IMR-90 (cell line): Measurements from ENCODE around the gene TCF12. TPM values are rescaled to one million over a fixed set of nuclear protein-coding genes. Genes with fewer than 3 reads are reported as not detected.

ENCODE experiments used
- ATAC-seq: fragments of 200-7000 bp; cut with Tn5 transposase; 2 replicates; pipeline ENCODE4 v1.9.1; 2020; ENCODE audit warnings: low read depth, mild to moderate bottlenecking, moderate library complexity
- BruUV-seq: library from RNA; stranded (reverse); fragments of 400-500 nt; replicated peaks from 2 replicates; lab custom pipeline; 2021; lab: Mats Ljungman, UMichigan
- CTCF ChIA-PET: fragments of 300-600 bp; formaldehyde crosslinking; extraction: SDS; loops from one replicate; lab custom pipeline; 2021; ENCODE audit warnings: antibody characterized with exemption; lab: Yijun Ruan, JAX
- POLR2A ChIA-PET: fragments of 300-600 bp; sonication (Branson Sonifier 250); formaldehyde crosslinking; loops from one replicate; lab custom pipeline; 2022; ENCODE audit warnings: antibody characterized with exemption; ENCODE audit not compliant: unreplicated experiment; lab: Charles Lee
- DNase-seq: peaks from one replicate; pipeline ENCODE4 v3.0.0; 2013
- H2AFZ ChIP-seq: replicated peaks from 2 replicates; pipeline ENCODE3; 2013; ENCODE audit warnings: low read length, mild to moderate bottlenecking; ENCODE audit not compliant: poor library complexity
- H2AK5ac ChIP-seq: 2 replicates; pipeline ENCODE4 v1.6.1; 2013; ENCODE audit warnings: low read depth, low read length, inconsistent platforms
- H2AK9ac ChIP-seq: replicated peaks from 2 replicates; pipeline ENCODE3; 2013; ENCODE audit warnings: mild to moderate bottlenecking, low read depth, low read length, moderate library complexity; ENCODE audit not compliant: poor library complexity
- H2BK120ac ChIP-seq: 2 replicates; pipeline ENCODE4 v1.6.1; 2013; ENCODE audit warnings: low read depth, low read length, inconsistent platforms
- H2BK15ac ChIP-seq: 3 replicates; pipeline ENCODE4 v1.6.1; 2013; ENCODE audit warnings: low read depth, low read length, inconsistent platforms
- H2BK20ac ChIP-seq: 2 replicates; pipeline ENCODE4 v1.6.1; 2013; ENCODE audit warnings: low read depth, mild to moderate bottlenecking, inconsistent platforms, low read length, moderate library complexity
- H2BK5ac ChIP-seq: 2 replicates; pipeline ENCODE4 v1.6.1; 2013; ENCODE audit warnings: mild to moderate bottlenecking, low read depth, low read length, inconsistent platforms; ENCODE audit not compliant: poor library complexity, severe bottlenecking
- H3K14ac ChIP-seq: replicated peaks from 2 replicates; pipeline ENCODE4 v1.6.1; 2013; ENCODE audit warnings: low read depth, low read length, inconsistent platforms
- H3K18ac ChIP-seq: 2 replicates; pipeline ENCODE4 v1.6.1; 2013; ENCODE audit warnings: low read depth, low read length, control low read depth
- H3K23ac ChIP-seq: 2 replicates; pipeline ENCODE4 v1.6.1; 2013; ENCODE audit warnings: low read depth, low read length, inconsistent platforms
- H3K27ac ChIP-seq: 2 replicates; pipeline ENCODE4 v1.5.1; 2013; ENCODE audit warnings: mild to moderate bottlenecking, control low read depth, low read length; ENCODE audit not compliant: insufficient read depth
- H3K27me3 ChIP-seq: 2 replicates; pipeline ENCODE4 v1.6.1; 2013; ENCODE audit warnings: low read length; ENCODE audit not compliant: control insufficient read depth, insufficient read depth
- H3K36me3 ChIP-seq: 2 replicates; pipeline ENCODE4 v1.6.1; 2013; ENCODE audit warnings: low read length, mixed read lengths; ENCODE audit not compliant: control insufficient read depth, insufficient read depth
- H3K4ac ChIP-seq: 2 replicates; pipeline ENCODE4 v1.6.1; 2013; ENCODE audit warnings: low read depth, low read length, inconsistent platforms
- H3K4me1 ChIP-seq: 2 replicates; pipeline ENCODE4 v1.6.1; 2013; ENCODE audit warnings: low read length, mixed read lengths; ENCODE audit not compliant: control insufficient read depth, insufficient read depth
- H3K4me2 ChIP-seq: 2 replicates; pipeline ENCODE4 v1.6.1; 2013; ENCODE audit warnings: low read depth, mild to moderate bottlenecking, control low read depth, low read length, moderate library complexity
- H3K4me3 ChIP-seq: 2 replicates; pipeline ENCODE4 v1.5.1; 2013; ENCODE audit warnings: low read depth, mild to moderate bottlenecking, control low read depth, low read length, moderate library complexity; ENCODE audit not compliant: insufficient read depth
- H3K56ac ChIP-seq: 2 replicates; pipeline ENCODE4 v1.6.1; 2013; ENCODE audit warnings: low read length, inconsistent platforms; ENCODE audit not compliant: insufficient read depth; ENCODE audit errors: extremely low read depth
- H3K79me1 ChIP-seq, 2 experiments: 2 replicates each; pipeline ENCODE4 v1.6.1; 2013; ENCODE audit warnings: low read length in 2 of 2, inconsistent platforms in 1 of 2, low read depth in 1 of 2
- H3K9ac ChIP-seq: 2 replicates; pipeline ENCODE4 v1.6.1; 2013; ENCODE audit warnings: low read depth, low read length, control low read depth
- H3K9me1 ChIP-seq: 2 replicates; pipeline ENCODE4 v1.6.1; 2013; ENCODE audit warnings: low read length, inconsistent platforms; ENCODE audit not compliant: insufficient read depth
- H3K9me3 ChIP-seq: 2 replicates; pipeline ENCODE4 v1.6.1; 2013; ENCODE audit warnings: low read length; ENCODE audit not compliant: control insufficient read depth, insufficient read depth
- H4K20me1 ChIP-seq: 2 replicates; pipeline ENCODE4 v1.6.1; 2013; ENCODE audit warnings: low read length, inconsistent platforms; ENCODE audit not compliant: insufficient read depth
- H4K5ac ChIP-seq: 2 replicates; pipeline ENCODE4 v1.6.1; 2013; ENCODE audit warnings: mild to moderate bottlenecking, low read depth, low read length, control low read depth
- H4K8ac ChIP-seq, 2 experiments: 2 replicates each; pipeline ENCODE4 v1.6.1; 2013; ENCODE audit warnings: low read depth in 2 of 2, low read length in 2 of 2, control low read depth in 1 of 2, inconsistent platforms in 1 of 2
- H4K91ac ChIP-seq: 2 replicates; pipeline ENCODE4 v1.6.1; 2013; ENCODE audit warnings: low read depth, low read length, inconsistent platforms; ENCODE audit not compliant: insufficient read depth
- CHD1 ChIP-seq: IDR thresholded peaks from 2 replicates; pipeline ENCODE4 v1.6.1; 2012; ENCODE audit warnings: low read depth, low read length, improper control_type of control experiment
- RAD21 ChIP-seq: IDR thresholded peaks from 2 replicates; pipeline ENCODE4 v1.6.1; 2012; ENCODE audit warnings: low read length, improper control_type of control experiment
- SMC3 ChIP-seq: fragments of 150-350 bp; IDR thresholded peaks from 2 replicates; pipeline ENCODE4 v1.6.1; 2016; ENCODE audit warnings: low read depth, mild to moderate bottlenecking, antibody characterized with exemption, low read length, moderate library complexity
- WGBS, 2 experiments: methylation state at CpG; one replicate each; pipeline versions ENCODE4 v1.1.5 to v1.1.7; 2013; ENCODE audit warnings: missing lambda C conversion rate in 2 of 2; ENCODE audit not compliant: insufficient read length in 1 of 2; ENCODE audit errors: extremely low coverage in 2 of 2; 5-methylcytosine and 5-hydroxymethylcytosine counted together
- dilution Hi-C: fragments of 300-500 bp; cut with HindIII; formaldehyde crosslinking; loops from one replicate; pipeline ENCODE4 v1.14.3; 2018; ENCODE audit warnings: low sequenced_read_pairs; ENCODE audit not compliant: unreplicated experiment
- in situ Hi-C: fragments of 300-500 bp; cut with MboI; formaldehyde crosslinking; loops from 3 replicates; pipeline ENCODE4 v1.14.3; 2019; ENCODE audit warnings: low sequenced_read_pairs, inconsistent platforms, mixed read lengths
- intact Hi-C: fragments of 100-400 bp; cut with micrococcal nuclease; formaldehyde crosslinking; loops from 2 replicates; pipeline ENCODE4 v1.10.0; 2022
- polyA plus RNA-seq, 3 experiments: library from polyadenylated mRNA; depleted of rRNA; stranded (reverse); fragments of >200 nt; gene quantifications; 2 replicates each; pipeline ENCODE4 v1.2.3, GENCODE V29; 2012; ENCODE audit warnings: low replicate concordance in 1 of 3
- total RNA-seq: library from RNA; depleted of rRNA; stranded (reverse); fragments of >200 nt; gene quantifications from 2 replicates; pipeline ENCODE4 v1.2.3, GENCODE V29; 2012
- TF ChIP-seq, protein P1 (sequence below): conservative IDR thresholded peaks from 2 replicates; pipeline ENCODE4 v1.5.1; 2012; ENCODE audit warnings: mild to moderate bottlenecking, low read depth, low read length, improper control_type of control experiment

The TCF12 gene
- total and polyA plus RNA-seq, 2 of the 4 experiments (the other 2 are of a cell fraction): 79.4 to 160 TPM

DNA sequence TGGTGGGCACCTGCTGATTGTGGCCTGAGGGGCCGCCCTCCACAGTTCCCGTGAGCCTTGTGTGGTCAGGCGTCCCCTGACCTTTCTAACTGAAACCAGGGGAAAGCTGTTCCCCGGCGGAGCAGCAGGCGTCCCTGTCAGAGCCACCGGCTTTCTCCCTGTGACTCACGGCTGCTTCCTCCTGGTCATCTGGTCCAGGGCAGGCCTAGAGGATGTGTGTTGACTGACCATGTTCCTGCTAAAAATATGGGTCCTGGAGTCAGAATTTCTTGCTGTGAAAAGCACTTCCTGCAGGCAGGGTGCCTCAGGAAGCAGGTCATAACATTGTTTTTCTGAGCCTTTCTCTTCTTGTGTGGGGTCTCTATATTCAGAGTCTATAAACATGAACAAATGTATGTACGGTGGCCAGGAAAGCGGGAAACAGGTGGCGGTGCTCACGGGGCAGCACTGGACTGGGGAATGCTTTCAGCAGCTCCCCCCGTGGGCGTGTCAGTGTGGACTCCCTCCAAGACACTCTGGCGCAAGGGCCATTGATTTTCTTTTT, 419.5 kb downstream of the TCF12 start:
- H2AFZ ChIP-seq: peak overlapping the region; percentile 79
- no peak overlapping the region for H3K27ac ChIP-seq

More for the DNA sequence above, 419.5 kb downstream of the TCF12 start:
- Histone ChIP-seq H3K14ac (no peak overlapping the region), H3K18ac (no peak overlapping the region), H3K79me1 (no peaks in the 10 kb centered on the region), H2BK20ac (no peak overlapping the region), H3K4me1 (peaks cover 4% of the 10 kb centered on the region), H3K4ac (peak overlapping the region; percentile 20; the same call in 1 of the 2 replicates), H2BK5ac (no peak overlapping the region), H4K8ac (no peak overlapping the region), H2AK5ac (no peak overlapping the region), H4K5ac (no peak overlapping the region), H3K56ac (no peak overlapping the region), H3K4me2 (no peak overlapping the region), H2BK15ac (no peak overlapping the region), H2BK120ac (no peak overlapping the region), H2AK9ac (peak overlapping the region; percentile 87), H3K23ac (no peak overlapping the region), H3K9me1 (peaks cover 2% of the 10 kb centered on the region; the same call in 1 of the 2 replicates), H4K20me1 (no peaks in the 10 kb centered on the region), H3K27me3 (no peaks in the 10 kb centered on the region), H4K91ac (no peak overlapping the region), H3K9me3 (no peaks in the 10 kb centered on the region), H3K9ac (no peak overlapping the region), H3K4me3 (no peak overlapping the region), H3K36me3 (no peaks in the 10 kb centered on the region)
- ChIA-PET CTCF (interaction anchor here (0.6 to 4.9 kb wide), 2 partner anchors 151 to 191 kb away, joined by 5 to 74 read pairs; no protein-coding TSS in a partner anchor), POLR2A (no interaction called here)
- intact Hi-C loops (no loop called here), in situ Hi-C loops (no loop called here), dilution Hi-C loops (loop anchor here (25.0 kb wide), 1 partner anchor 199 kb away; no protein-coding TSS in a partner anchor)
- BruUV-seq: no TSS peak
- peak; percentile 42; the same call in 1 of the 2 replicates for ATAC-seq
- TF ChIP-seq, protein P1, sequence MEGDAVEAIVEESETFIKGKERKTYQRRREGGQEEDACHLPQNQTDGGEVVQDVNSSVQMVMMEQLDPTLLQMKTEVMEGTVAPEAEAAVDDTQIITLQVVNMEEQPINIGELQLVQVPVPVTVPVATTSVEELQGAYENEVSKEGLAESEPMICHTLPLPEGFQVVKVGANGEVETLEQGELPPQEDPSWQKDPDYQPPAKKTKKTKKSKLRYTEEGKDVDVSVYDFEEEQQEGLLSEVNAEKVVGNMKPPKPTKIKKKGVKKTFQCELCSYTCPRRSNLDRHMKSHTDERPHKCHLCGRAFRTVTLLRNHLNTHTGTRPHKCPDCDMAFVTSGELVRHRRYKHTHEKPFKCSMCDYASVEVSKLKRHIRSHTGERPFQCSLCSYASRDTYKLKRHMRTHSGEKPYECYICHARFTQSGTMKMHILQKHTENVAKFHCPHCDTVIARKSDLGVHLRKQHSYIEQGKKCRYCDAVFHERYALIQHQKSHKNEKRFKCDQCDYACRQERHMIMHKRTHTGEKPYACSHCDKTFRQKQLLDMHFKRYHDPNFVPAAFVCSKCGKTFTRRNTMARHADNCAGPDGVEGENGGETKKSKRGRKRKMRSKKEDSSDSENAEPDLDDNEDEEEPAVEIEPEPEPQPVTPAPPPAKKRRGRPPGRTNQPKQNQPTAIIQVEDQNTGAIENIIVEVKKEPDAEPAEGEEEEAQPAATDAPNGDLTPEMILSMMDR: peak; percentile 28; the same call in 1 of the 2 replicates
- TF ChIP-seq SMC3 (0 out of 2 replicates have a peak, but pooled peaks have one; percentile 6), RAD21 (peak; percentile 35; the same call in 1 of the 2 replicates), CHD1 (no peak)
- peak; percentile 47 for DNase-seq
- 63% methylated on average over 9 of the region's 15 CpGs; no CpG with 5 or more reads in 1 of the 2 experiments for WGBS, 2 experiments
